Ovary (tissue), 3 donors: Measurements from ENCODE around the gene DUSP22.

Experiments
- EP300 ChIP-seq: sonication (generic); formaldehyde crosslinking; IDR thresholded peaks from one replicate; pipeline ENCODE4 v1.6.1; 2017; ENCODE audit warnings: antibody characterized with exemption
- POLR2A ChIP-seq: fragments of 450-650 bp; IDR thresholded peaks from one replicate; pipeline ENCODE4 v1.6.1; 2017; ENCODE audit warnings: antibody characterized with exemption, mild to moderate bottlenecking, moderate library complexity
- TF ChIP-seq, protein P1 (sequence below), 3 donors: fragments of 450-650 bp in 2 of 3; fragments of 200-600 bp in 1 of 3; IDR thresholded peaks; one replicate each; pipeline versions ENCODE4 v1.5.1 to v1.8.0; 2016 to 2022; ENCODE audit warnings: antibody characterized with exemption in 3 of 3, mild to moderate bottlenecking in 1 of 3
- donor health status: DM: no; HTN: no; CAD: no.

DNA sequence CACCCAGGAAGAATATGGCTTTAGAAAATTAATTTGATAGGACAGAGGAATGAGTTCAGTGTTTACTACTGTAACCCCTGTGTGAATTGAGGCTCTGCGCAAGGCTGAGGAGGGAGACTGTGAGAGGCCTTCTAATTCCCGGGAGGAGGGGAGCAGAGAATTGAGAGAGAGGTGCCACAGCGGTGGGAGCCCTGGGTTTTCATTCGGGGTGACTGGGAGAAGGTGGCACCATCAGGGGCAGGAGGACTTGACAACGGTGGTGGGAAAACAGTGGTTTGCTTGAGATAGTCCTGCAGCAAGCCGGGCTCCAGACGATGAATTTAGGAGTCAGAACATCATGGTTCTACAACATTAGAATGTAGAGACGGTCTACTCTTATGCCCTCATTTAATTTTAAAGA lies 9.2 kb downstream of the DUSP22 start:
- TF ChIP-seq, protein P1, sequence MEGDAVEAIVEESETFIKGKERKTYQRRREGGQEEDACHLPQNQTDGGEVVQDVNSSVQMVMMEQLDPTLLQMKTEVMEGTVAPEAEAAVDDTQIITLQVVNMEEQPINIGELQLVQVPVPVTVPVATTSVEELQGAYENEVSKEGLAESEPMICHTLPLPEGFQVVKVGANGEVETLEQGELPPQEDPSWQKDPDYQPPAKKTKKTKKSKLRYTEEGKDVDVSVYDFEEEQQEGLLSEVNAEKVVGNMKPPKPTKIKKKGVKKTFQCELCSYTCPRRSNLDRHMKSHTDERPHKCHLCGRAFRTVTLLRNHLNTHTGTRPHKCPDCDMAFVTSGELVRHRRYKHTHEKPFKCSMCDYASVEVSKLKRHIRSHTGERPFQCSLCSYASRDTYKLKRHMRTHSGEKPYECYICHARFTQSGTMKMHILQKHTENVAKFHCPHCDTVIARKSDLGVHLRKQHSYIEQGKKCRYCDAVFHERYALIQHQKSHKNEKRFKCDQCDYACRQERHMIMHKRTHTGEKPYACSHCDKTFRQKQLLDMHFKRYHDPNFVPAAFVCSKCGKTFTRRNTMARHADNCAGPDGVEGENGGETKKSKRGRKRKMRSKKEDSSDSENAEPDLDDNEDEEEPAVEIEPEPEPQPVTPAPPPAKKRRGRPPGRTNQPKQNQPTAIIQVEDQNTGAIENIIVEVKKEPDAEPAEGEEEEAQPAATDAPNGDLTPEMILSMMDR (IDR thresholded peaks at IDR 0.05) = no peak
- TF ChIP-seq POLR2A (no peak), EP300 (no peak)
